ENCODE results near the gene TRIM66.

DNA sequence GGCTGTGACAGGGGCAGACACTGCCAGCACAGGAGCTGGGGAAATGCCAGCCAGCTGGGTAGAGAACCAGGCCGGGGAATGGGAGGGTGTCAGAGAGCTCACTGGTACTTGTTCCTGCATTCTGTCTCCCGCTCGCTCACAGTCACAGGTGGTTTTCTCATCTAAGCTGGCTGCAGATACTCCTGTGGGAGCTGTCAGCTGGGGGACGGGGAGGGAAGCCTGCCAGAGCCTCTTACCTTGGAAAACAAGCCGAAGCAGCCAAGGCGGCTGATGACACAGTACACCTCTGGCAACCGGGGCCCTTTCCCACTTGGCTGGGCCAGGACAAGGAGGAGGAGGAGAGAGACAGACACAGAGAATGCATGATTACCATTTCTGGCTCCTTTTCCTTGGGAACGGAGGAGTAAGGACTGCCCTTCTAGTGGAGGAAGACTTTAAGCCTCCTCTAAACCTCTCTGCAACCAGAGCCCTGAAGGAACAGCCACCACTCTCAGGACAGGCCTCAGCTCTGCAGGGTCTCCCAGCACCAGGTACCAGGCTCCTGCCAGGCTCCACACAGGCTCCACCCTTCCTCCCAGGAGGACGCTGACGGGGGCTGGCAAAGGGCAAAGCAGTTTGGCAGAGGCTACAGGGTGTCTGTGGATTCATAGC, 25.2 kb upstream of the TRIM66 start:
- TF ChIP-seq, protein P1, sequence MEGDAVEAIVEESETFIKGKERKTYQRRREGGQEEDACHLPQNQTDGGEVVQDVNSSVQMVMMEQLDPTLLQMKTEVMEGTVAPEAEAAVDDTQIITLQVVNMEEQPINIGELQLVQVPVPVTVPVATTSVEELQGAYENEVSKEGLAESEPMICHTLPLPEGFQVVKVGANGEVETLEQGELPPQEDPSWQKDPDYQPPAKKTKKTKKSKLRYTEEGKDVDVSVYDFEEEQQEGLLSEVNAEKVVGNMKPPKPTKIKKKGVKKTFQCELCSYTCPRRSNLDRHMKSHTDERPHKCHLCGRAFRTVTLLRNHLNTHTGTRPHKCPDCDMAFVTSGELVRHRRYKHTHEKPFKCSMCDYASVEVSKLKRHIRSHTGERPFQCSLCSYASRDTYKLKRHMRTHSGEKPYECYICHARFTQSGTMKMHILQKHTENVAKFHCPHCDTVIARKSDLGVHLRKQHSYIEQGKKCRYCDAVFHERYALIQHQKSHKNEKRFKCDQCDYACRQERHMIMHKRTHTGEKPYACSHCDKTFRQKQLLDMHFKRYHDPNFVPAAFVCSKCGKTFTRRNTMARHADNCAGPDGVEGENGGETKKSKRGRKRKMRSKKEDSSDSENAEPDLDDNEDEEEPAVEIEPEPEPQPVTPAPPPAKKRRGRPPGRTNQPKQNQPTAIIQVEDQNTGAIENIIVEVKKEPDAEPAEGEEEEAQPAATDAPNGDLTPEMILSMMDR (IDR thresholded peaks at IDR 0.05; ENCODE audit: insufficient read depth, low read depth, low read length): no peak
- no peak for TF ChIP-seq EZH2 (IDR thresholded peaks at IDR 0.05; ENCODE audit: insufficient read depth, low read length)

Data from astrocyte (in vitro differentiated cells and primary cell).